Myocyte (in vitro differentiated cells): Measurements from ENCODE around the gene AADAC. TPM values are rescaled to one million over a fixed set of nuclear protein-coding genes. Genes with fewer than 3 reads are reported as not detected.
A peak's percentile ranks its signal among the peaks of the same experiment; 100 is the strongest.
"Not testable (repeated sequence)": the region's sequence is repeated elsewhere in the genome, so short reads cannot be mapped to it uniquely, and the experiment has no call there.

ENCODE experiments used
- DNase-seq: peaks from one replicate; pipeline ENCODE4 v3.0.0-alpha.2; 2012; ENCODE audit warnings: low read depth
- polyA plus RNA-seq: library from polyadenylated mRNA; unstranded; fragments of >200 nt; gene quantifications from one replicate; pipeline ENCODE4 v1.2.1, GENCODE V29; 2012; ENCODE audit warnings: missing spikeins
- total RNA-seq: library from RNA; depleted of rRNA; stranded (reverse); fragments of >200 nt; gene quantifications from 2 replicates; pipeline ENCODE4 v1.2.3, GENCODE V29; 2014

The AADAC gene, protein sequence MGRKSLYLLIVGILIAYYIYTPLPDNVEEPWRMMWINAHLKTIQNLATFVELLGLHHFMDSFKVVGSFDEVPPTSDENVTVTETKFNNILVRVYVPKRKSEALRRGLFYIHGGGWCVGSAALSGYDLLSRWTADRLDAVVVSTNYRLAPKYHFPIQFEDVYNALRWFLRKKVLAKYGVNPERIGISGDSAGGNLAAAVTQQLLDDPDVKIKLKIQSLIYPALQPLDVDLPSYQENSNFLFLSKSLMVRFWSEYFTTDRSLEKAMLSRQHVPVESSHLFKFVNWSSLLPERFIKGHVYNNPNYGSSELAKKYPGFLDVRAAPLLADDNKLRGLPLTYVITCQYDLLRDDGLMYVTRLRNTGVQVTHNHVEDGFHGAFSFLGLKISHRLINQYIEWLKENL
- total RNA-seq = not detected in 2 replicates
- polyA plus RNA-seq = not detected

DNA sequence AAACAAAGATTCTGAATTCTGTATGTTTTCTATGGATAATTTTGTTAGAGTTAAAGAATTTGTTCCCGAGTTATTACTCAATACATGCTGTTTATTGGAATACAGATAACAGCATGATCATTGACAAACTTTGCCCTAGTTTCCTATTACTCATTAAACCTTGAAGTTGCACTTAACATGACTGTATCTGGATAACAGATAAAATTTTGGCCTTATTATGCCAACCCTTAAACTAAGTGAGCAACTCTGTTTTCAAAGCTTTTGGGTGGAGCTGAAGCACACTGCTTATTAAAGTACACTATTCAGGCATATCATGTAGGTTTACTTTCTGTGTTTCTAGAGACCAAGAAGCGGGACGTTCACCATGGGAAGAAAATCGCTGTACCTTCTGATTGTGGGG, at the start of gene AADAC:
Gene AADAC, plus strand, starts transcription at position 318 of the 400 bp plus-strand sequence. Its CDS starts 47 bp downstream, at position 365.
- no peak for DNase-seq

- DNase-seq = not testable (repeated sequence)
Observed at GRCh38 chr3:151764699-151765098, 49.2 kb upstream of the AADAC start.

DNA sequence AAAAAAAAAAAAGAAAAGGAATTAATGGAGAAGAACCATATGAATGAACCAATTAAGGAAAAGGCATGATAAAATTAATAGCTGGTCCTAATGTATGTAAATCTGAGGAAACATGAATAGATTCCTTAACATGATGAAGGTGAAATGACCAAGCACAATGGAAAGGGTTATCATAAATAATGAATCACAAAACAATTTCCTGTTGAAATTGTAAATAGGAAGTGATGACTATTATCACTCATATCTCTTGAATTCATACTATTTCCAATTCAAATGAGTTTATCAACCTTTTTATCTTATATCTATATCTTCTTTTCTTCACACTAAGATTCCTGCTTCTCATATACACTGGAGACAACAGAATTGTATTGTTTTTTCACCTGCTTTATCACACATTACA, 48.2 kb upstream of the AADAC start:
- no peak for DNase-seq

DNA sequence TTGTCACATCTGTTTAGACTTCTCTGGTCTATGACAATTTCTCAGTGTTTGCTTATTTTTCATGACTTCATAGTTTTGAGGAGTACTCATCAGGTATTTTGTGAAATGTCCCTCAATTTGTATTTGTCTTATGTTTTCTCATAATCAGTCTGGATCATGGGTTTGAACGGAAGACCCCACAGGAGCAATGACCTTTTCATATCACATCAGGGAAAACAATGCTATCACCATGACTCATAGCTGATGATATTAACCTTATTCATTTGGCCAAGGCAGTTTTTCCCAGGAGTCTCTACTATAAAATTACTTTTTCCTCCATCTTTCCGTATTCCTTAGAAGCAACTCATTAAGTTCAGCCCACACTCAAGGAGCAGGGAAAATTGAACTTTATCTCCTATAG, 47.5 kb upstream of the AADAC start:
- DNase-seq = no peak

- DNase-seq = no peak
Observed at GRCh38 chr3:151768393-151768930, 45.5 kb upstream of the AADAC start.

DNA sequence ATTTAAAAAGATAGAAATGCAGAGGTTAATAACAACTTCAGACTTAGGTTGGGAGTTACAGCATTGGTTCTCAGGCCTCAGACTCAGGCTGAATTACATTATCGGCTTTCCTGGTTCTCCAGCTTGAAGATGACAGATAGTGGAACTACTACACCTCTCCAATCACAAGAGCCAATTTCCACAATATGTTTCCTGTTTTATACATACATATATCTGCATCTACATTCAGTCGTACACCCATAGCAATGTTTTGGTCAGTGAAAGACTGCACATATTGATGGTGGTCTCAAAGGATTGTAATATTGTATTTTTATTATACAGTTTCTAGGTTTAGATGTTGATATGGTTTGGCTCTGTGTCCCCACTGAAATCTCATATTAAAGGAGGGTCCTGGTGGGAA, 44.7 kb upstream of the AADAC start:
- DNase-seq = no peak

- DNase-seq = peak; percentile 50
Observed at GRCh38 chr3:151770956-151771355, 43.0 kb upstream of the AADAC start.

DNA sequence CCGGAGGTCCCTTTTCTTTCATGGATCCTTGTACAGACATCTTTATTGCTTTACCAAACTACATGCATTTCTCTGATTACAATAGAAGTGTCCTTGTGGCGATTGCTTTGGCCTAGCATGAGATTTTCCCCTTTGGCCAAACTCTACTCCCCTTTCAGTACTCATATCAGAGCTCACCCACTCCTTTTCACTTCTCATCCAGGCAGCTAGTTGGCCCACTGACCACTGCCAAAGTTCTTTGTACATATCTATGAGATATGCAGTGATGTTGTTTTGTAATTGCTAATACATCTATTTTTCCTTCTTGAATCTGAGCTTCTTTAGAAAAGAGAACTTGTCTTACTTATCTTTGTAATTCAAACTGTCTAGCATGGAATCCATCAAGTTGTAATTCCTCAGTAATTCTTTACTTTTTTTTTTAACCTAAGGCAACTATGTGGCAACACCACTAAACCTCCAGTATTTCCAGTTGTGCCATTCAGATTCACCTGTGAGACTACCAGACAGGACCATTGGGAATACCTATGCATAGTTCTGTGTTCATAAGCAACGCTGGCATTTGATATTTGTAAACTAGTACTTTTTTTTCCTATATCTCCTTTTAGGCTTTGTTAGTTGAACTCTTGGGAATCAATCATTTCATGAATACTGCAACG, 41.0 kb upstream of the AADAC start:
- no peak for DNase-seq

- DNase-seq = no peak
Observed at GRCh38 chr3:151774235-151774634, 39.7 kb upstream of the AADAC start.

- DNase-seq = no peak
Observed at GRCh38 chr3:151774910-151775309, 39.0 kb upstream of the AADAC start.

GRCh38 chr3:151775314-151776258, 38.3 kb upstream of the AADAC start:
- no peak for DNase-seq

DNA sequence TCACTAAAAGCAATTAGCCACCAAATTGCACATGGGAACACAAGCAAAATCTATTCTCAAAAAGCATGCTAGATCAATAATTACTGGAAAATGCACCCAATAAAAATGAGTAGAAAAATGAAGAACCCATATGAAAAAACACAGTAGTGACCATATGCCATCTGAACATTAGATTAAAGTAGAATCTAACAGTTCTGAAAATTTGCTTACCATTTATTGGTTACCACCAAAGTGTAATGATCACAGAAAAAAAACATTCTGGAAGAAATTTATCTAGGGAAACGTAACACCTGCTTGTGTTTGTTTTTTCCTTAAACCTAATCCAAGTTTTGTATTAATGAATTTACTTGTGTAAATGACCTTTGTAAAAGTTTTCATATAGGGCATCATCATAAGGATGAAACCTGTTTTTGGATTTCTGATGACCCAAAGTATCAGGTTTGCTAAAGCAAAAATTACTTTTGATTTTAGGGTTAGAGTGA, 37.6 kb upstream of the AADAC start:
- no peak for DNase-seq

GRCh38 chr3:151777880-151778279, 36.0 kb upstream of the AADAC start:
- no peak for DNase-seq

DNA sequence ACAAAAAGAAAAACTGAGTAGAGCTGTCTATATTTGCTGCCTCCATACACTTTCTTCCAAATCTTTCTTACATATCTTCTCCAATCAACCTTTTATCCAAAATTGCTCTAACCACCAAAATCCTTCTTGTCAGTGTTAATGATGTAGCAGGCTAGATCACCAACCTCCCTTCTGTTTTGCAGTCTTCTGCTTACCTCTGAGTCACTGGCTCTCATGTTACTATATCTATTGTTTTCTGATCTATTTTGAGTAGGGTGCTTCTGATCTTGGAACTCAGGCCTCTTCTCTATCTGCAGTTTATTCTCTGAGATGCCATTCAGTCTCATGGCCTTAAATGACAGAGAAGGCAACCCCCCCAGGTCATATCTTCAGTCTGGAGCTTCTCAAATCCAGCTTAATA, 26.3 kb upstream of the AADAC start:
- peak; percentile 43 for DNase-seq

DNA sequence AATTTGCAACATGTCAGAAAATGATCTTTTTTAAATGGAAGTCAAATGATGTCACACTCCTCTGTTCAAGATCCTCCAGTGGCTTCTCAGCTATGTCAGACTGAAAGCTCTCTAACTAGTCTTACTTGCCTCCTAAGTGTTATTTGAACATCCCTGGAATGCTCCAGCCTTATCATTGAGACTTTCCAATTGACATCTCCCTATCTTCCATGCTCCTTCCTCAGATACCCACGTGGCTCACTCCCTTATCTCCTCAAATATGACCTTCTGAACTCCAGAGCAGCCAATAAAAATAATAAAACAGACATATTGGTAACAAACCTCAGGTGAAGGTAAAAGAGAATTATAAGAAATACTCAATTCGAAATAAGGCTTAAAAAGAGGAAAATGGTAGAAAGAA, 25.5 kb upstream of the AADAC start:
- no peak for DNase-seq

DNA sequence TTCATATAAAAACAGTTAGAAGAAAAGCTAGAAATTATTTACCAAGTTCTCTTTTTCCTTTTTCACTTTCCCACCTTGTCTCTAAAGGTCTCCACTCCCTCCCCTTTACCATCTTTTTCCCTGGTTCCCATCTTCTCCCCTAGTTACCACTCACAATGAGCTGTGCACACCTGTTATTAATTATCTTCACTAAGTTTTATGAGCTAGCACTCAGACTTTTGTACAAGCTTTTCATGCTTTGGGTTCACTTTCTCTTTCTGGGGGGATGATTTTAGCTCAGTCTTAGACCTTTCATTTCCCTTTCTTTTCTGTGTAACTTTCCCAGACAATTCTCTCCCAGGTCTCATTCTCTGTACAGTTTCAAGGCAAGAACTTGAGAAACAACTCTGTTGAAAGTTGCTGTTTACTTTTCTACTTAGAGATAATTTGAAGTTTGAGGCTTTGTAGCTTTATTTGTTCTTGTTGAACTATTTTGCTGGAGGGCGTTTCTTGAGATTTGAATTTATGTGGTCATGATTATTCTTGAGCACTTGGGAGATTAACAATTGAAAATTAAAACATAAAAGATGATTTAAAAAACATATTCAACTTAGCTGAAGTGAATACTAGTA, 24.0 kb upstream of the AADAC start:
- DNase-seq = no peak

DNA sequence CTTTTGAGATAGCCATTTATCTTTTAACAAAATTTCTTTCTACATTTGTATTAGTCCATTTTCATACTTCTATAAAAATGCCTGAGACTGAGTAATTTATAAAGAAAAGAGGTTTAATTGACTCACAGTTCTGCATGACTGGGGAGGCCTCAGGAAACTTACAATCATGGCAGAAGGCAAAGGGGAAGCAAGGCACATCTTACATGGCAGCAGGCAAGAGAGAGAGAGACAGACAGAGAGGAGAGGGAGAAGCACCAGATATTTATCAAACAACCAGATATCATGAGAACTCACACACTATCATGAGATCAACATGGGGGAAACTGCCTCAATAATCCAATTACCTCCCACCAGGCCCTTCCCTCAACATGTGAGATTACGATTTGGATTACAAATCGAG, 23.2 kb upstream of the AADAC start:
- not testable (repeated sequence) for DNase-seq

- no peak for DNase-seq
Observed at GRCh38 chr3:151792411-151792810, 21.5 kb upstream of the AADAC start.

- no peak for DNase-seq
Observed at GRCh38 chr3:151793636-151794035, 20.3 kb upstream of the AADAC start.

GRCh38 chr3:151794080-151794479, 19.8 kb upstream of the AADAC start:
- no peak for DNase-seq

- peak; percentile 62 for DNase-seq
Observed at GRCh38 chr3:151795276-151795675, 18.6 kb upstream of the AADAC start.
